Suprapubic skin (tissue), 4 donors: ENCODE results near the gene ADAM33. TPM values are rescaled to one million over a fixed set of nuclear protein-coding genes. Genes with fewer than 3 reads are reported as not detected.
A peak's percentile ranks its signal among the peaks of the same experiment; 100 is the strongest.

ENCODE experiments used
- DNase-seq, 2 donors: peaks; one replicate each; pipeline ENCODE4 v3.0.0-alpha.2; 2019; ENCODE audit warnings: low spot score in 2 of 2
- H3K27ac ChIP-seq: fragments of 200-600 bp; sonication (generic); one replicate; pipeline ENCODE4 v1.5.1; 2019
- H3K27me3 ChIP-seq: fragments of 200-600 bp; sonication (generic); one replicate; pipeline ENCODE4 v1.5.1; 2019
- H3K36me3 ChIP-seq: fragments of 200-600 bp; sonication (generic); one replicate; pipeline ENCODE4 v1.5.1; 2019
- H3K4me1 ChIP-seq: fragments of 200-600 bp; sonication (generic); one replicate; pipeline ENCODE4 v1.5.1; 2019
- H3K4me3 ChIP-seq: fragments of 200-600 bp; sonication (generic); one replicate; pipeline ENCODE4 v1.5.1; 2019; ENCODE audit warnings: mild to moderate bottlenecking
- H3K9me3 ChIP-seq: fragments of 200-600 bp; sonication (generic); one replicate; pipeline ENCODE4 v1.5.1; 2019
- CTCF ChIP-seq, 2 donors: fragments of 200-600 bp in 1 of 2; fragments of 450-650 bp in 1 of 2; sonication (generic) in 1 of 2; IDR thresholded peaks; one replicate each; pipeline ENCODE4 v1.5.1; 2016 to 2019; ENCODE audit warnings: antibody characterized with exemption in 2 of 2, mild to moderate bottlenecking in 1 of 2, moderate library complexity in 1 of 2
- EP300 ChIP-seq: sonication (generic); formaldehyde crosslinking; IDR thresholded peaks from one replicate; pipeline ENCODE4 v1.6.1; 2017; ENCODE audit warnings: antibody characterized with exemption
- POLR2A ChIP-seq, 2 donors: fragments of 450-650 bp; IDR thresholded peaks; one replicate each; pipeline ENCODE4 v1.6.1; 2017; ENCODE audit warnings: antibody characterized with exemption in 2 of 2, mild to moderate bottlenecking in 2 of 2, moderate library complexity in 2 of 2
- POLR2AphosphoS5 ChIP-seq, 3 donors: sonication (generic); formaldehyde crosslinking; IDR thresholded peaks; one replicate each; pipeline ENCODE4 v1.6.1; 2017; ENCODE audit warnings: antibody characterized with exemption in 3 of 3
- WGBS: methylation state at CpG from one replicate; pipeline ENCODE4 v1.1.5; 2018; 5-methylcytosine and 5-hydroxymethylcytosine counted together
- total RNA-seq, 4 donors: library from RNA; depleted of rRNA; stranded (reverse); fragments of >200 nt; gene quantifications; one replicate each; pipeline ENCODE4 v1.1.0, GENCODE V29; 2016

Gene ADAM33
- total RNA-seq, 4 donors from 2014 or later, result 6.3 to 24.3 (median 13.4) TPM

- Histone ChIP-seq H3K36me3 (peaks cover 36% of the 10 kb centered on the region), H3K27me3 (no peaks in the 10 kb centered on the region), H3K4me3 (no peak overlapping the region), H3K27ac (no peak overlapping the region), H3K9me3 (no peaks in the 10 kb centered on the region), H3K4me1 (no peaks in the 10 kb centered on the region)
- DNase-seq, result peak in 1 of 2 donors; percentile 18
- TF ChIP-seq CTCF (IDR thresholded peaks at IDR 0.05), result no peak
- TF ChIP-seq POLR2A (IDR thresholded peaks at IDR 0.05), result no peak
- TF ChIP-seq EP300, result no peak
- no peak for TF ChIP-seq POLR2AphosphoS5 (IDR thresholded peaks at IDR 0.05)
- WGBS, result 82% methylated on average over 9 of the region's 9 CpGs
Observed at GRCh38 chr20:3651204-3651962, 30.4 kb downstream of the ADAM33 start.

GRCh38 chr20:3648951-3649350, 32.9 kb downstream of the ADAM33 start:
- H3K36me3 ChIP-seq, result peaks cover 58% of the 10 kb centered on the region
- 85% methylated on average over 9 of the region's 9 CpGs for WGBS

GRCh38 chr20:3647473-3647872, 34.3 kb downstream of the ADAM33 start:
- H3K4me3 ChIP-seq, result no peak overlapping the region
- H3K27ac ChIP-seq, result no peak overlapping the region
- no peaks in the 10 kb centered on the region for H3K9me3 ChIP-seq
- no peak for DNase-seq
- no peak for TF ChIP-seq POLR2A (IDR thresholded peaks at IDR 0.05)
- no peak for TF ChIP-seq POLR2AphosphoS5 (IDR thresholded peaks at IDR 0.05)
- no peak for TF ChIP-seq EP300
- peaks cover 68% of the 10 kb centered on the region for H3K36me3 ChIP-seq
- no peaks in the 10 kb centered on the region for H3K4me1 ChIP-seq
- no peaks in the 10 kb centered on the region for H3K27me3 ChIP-seq

More at GRCh38 chr20:3648951-3649350, 32.9 kb downstream of the ADAM33 start:
- TF ChIP-seq POLR2A (IDR thresholded peaks at IDR 0.05), result no peak
- no peak for TF ChIP-seq POLR2AphosphoS5 (IDR thresholded peaks at IDR 0.05)
- no peak for TF ChIP-seq CTCF (IDR thresholded peaks at IDR 0.05)
- TF ChIP-seq EP300, result no peak
- H3K4me3 ChIP-seq, result no peak overlapping the region
- H3K27me3 ChIP-seq, result no peaks in the 10 kb centered on the region
- H3K27ac ChIP-seq, result no peak overlapping the region
- peak in 1 of 2 donors; percentile 45 for DNase-seq
- no peaks in the 10 kb centered on the region for H3K9me3 ChIP-seq
- H3K4me1 ChIP-seq, result no peaks in the 10 kb centered on the region

- no peak overlapping the region for H3K27ac ChIP-seq
- DNase-seq, result no peak
- H3K27me3 ChIP-seq, result no peaks in the 10 kb centered on the region
- H3K4me1 ChIP-seq, result no peaks in the 10 kb centered on the region
- 95% methylated on average over 13 of the region's 13 CpGs for WGBS
- H3K9me3 ChIP-seq, result no peaks in the 10 kb centered on the region
- peaks cover 68% of the 10 kb centered on the region for H3K36me3 ChIP-seq
- no peak for TF ChIP-seq EP300
- no peak for TF ChIP-seq POLR2A (IDR thresholded peaks at IDR 0.05)
- TF ChIP-seq POLR2AphosphoS5 (IDR thresholded peaks at IDR 0.05), result no peak
- TF ChIP-seq CTCF (IDR thresholded peaks at IDR 0.05), result no peak
- H3K4me3 ChIP-seq, result no peak overlapping the region
Observed at GRCh38 chr20:3646651-3647050, 35.2 kb downstream of the ADAM33 start.

GRCh38 chr20:3646067-3646440, 35.8 kb downstream of the ADAM33 start:
- no peak for DNase-seq
- TF ChIP-seq EP300, result no peak
- TF ChIP-seq CTCF (IDR thresholded peaks at IDR 0.05), result no peak
- TF ChIP-seq POLR2AphosphoS5 (IDR thresholded peaks at IDR 0.05), result no peak
- TF ChIP-seq POLR2A (IDR thresholded peaks at IDR 0.05), result no peak
- Histone ChIP-seq H3K4me1 (no peaks in the 10 kb centered on the region), H3K36me3 (peaks cover 68% of the 10 kb centered on the region), H3K9me3 (no peaks in the 10 kb centered on the region), H3K4me3 (no peak overlapping the region), H3K27me3 (no peaks in the 10 kb centered on the region), H3K27ac (no peak overlapping the region)
- WGBS, result 85% methylated on average over 5 of the region's 5 CpGs
